GM18511 (cell line): Measurements from ENCODE around the gene OR6C75.
"Not testable (repeated sequence)": the region's sequence is repeated elsewhere in the genome, so short reads cannot be mapped to it uniquely, and the experiment has no call there.

Experiments
- ATAC-seq: cut with Tn5 transposase; IDR thresholded peaks from one replicate; pipeline ENCODE4 v1.9.1; 2021; ENCODE audit warnings: mild to moderate bottlenecking, moderate library complexity; ENCODE audit not compliant: unreplicated experiment

OR6C75 gene

GRCh38 chr12:55362675-55363074, at the start of gene OR6C75:
Gene OR6C75, plus strand, starts transcription at chr12:55362975. Its CDS starts 2,136 bp downstream, at chr12:55365111.
- no peak for ATAC-seq

DNA sequence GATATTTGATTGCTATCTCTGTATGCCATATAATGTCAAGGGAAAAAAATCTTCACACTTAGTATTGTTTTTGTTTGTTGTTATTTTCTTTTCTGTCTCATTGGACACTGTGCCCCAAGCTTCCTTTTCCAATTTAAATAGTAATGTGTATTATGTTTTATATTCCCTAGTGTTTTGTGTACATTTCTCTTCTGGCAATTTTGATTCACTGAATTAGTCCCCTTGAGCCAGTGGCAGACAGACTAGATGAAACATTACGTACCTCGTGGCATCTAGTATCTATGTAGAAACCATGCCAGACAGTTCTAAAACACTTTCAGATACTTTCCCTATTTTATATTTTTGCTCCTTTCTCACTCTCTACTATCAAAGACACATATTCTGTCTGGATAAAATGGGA, 48.7 kb upstream of the OR6C75 start, which contains the start of gene OR6C1:
Gene OR6C1, plus strand, starts transcription at position 301 of the 400 bp plus-strand sequence. CDS start 6,257 bp downstream, outside the sequence.
- ATAC-seq: no peak

DNA sequence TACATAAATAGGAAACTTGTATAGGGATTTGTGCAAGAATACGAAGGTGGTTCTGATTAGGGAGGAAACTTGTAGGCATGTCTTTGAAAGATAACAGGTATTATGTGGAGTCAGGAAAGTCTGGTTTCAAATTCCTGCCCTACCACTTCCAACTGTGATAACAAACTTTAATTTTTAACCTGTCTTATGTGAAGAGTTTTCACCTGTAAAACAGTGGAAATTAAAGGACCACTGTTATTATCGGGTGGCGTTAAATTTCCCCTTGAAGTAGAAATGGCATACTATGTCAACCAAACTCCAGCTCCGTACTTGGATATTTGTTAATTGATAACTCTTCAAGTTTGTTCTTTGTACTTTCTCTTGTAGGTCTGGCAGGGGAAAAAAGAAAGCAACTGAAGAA, 42.6 kb upstream of the OR6C75 start:
- no peak for ATAC-seq

DNA sequence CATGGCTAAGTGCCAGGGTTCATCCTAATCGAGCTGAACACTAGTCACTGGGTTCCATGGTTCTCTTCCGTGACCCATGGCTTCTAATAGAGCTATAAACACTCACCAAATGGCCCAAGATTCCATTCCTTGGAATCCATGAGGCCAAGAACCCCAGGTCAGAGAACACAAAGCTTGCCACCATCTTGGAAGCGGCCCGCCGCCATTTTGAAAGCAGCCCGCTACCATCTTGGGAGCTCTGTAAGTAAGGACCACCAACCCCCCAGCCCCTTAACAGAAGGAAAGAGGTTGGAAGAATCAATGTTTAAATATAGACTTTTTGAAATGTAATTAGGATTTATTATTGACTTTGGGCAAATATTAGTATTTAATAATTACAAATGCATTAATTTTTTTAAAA, 37.0 kb upstream of the OR6C75 start:
- ATAC-seq: not testable (repeated sequence)

GRCh38 chr12:55330446-55330845, 32.3 kb upstream of the OR6C75 start, which contains the start of gene OR6C3:
Gene OR6C3, plus strand, starts transcription at chr12:55330746. Its CDS starts 955 bp downstream, at chr12:55331701.
- ATAC-seq: no peak

DNA sequence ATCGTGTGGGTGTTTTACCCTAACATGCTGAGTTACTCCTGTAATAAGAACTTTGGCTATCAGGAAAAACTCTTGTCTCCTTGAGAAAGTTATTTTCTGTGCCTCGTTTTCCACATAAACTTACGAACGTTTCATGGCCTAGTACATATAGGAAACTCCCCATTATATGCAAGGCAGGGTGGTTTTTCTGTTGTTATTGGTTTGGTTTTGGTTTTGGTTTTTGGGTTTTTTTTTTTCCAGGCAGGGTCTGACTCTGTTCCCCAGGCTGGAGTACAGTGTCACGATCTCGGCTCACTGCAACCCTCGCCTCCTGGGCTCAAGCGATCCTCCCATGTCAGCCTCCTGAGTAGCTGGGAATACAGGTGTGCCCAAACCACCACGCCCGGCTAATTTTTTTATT, 26.8 kb upstream of the OR6C75 start:
- no peak for ATAC-seq

GRCh38 chr12:55355338-55355737, 7.4 kb upstream of the OR6C75 start:
- ATAC-seq: not testable (repeated sequence)

GRCh38 chr12:55365086-55365485, 2.3 kb downstream of the OR6C75 start:
- no peak for ATAC-seq

DNA sequence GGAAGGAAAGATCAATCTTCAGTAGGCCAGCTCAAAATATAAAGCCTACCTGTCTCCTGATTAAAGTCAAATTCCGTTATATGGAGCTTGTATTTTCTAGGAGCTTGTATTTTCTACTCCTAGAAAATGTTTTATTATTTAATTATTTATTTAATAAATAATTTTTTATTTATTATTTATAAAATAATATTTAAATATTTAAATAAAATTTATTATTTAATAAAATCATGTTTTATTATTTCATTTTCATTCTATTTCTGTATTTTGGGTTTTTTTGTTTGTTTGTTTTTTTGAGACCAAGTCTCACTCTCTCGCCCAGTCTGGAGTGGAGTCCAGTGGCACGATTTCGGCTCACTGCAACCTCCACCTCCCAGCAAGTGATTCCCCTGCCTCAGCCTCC, 9.7 kb downstream of the OR6C75 start:
- no peak for ATAC-seq

GRCh38 chr12:55385891-55386290, 23.1 kb downstream of the OR6C75 start:
- no peak for ATAC-seq

GRCh38 chr12:55392032-55392795, 29.4 kb downstream of the OR6C75 start:
- ATAC-seq: no peak

DNA sequence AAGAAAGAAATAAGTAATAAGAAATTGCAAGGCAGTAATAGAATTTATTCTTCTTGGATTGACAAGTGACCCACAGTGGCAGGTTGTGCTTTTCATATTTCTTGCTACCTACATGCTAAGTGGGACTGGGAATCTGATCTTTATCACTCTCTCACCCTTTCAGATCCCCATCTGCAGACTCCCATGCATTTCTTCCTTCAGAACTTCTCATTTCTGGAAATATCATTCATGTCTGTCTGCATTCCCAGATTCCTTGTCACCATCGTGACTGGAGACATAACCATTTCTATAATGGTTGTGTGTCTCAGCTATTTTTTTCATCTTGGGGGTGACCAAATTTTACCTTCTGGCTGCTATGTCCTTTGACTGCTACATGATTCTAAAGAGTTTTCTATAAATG, 33.6 kb downstream of the OR6C75 start:
- ATAC-seq: no peak

GRCh38 chr12:55400229-55400628, 37.5 kb downstream of the OR6C75 start, which contains the start of gene OR6C65:
Gene OR6C65, plus strand, starts transcription at chr12:55400529. Its CDS starts 0 bp downstream, at chr12:55400529.
- ATAC-seq: no peak

DNA sequence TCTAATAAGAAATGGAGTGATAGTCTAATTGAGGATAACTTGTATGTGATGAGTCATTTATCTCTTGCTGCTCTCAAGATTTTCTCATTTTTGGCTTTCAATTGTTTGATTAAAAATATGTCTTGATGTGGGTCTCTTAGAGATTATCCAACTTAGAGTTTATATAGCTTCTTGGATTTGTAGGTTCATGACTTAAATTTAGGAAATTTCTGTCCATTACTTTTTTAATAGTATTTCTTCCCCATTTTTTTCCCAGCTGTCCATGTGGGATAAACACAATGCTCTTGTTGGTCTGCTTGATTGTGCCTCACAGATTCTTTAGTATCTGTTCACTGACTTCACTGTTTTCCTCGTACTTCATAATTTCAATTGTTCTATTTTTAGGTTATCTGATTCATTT, 45.1 kb downstream of the OR6C75 start:
- no peak for ATAC-seq

DNA sequence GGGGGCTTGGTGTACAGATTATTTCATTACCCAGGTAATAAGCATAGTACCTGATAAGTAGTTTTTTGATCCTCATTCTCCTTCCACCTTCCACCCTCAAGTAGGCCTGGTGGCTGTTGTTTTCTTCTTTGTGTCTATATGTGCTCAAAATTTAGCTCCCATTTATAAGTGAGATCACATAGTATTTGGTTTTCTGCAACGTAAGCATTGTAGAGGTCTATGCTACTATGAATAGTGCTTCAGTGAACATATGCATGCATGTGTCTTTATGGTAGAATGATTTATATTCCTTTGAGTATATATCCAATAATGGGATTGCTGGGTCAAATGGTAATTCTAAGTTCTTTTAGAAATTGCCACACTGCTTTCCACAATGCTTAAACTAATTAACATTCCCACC, 46.4 kb downstream of the OR6C75 start:
- ATAC-seq: not testable (repeated sequence)

GRCh38 chr12:55412138-55412537, 49.4 kb downstream of the OR6C75 start:
- not testable (repeated sequence) for ATAC-seq

GRCh38 chr12:55413498-55414388, 51.0 kb downstream of the OR6C75 start:
- not testable (repeated sequence) for ATAC-seq

DNA sequence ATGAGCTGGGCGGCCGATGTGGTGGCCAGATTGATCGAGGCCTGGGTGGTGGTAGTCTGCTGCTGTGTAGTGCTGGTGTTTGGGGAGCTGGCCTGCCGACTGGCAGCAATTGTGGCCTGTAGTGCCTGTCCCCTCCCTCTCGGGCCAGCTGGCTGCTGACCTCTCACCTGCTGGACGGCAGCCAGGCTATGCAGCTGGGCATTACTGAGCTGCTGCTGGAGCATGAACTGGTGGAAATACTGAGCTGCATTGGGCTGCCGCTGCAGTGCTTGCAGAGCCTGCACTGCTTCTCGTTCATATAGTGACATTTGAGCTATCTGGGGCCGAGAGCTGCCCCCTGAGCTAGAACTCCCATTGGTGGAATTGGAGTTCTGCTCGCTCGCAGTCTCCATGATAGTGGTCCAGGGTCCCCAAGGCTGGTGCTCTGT, 51.6 kb downstream of the OR6C75 start:
- not testable (repeated sequence) for ATAC-seq

GRCh38 chr12:55414889-55415288, 52.1 kb downstream of the OR6C75 start:
- ATAC-seq: not testable (repeated sequence)

DNA sequence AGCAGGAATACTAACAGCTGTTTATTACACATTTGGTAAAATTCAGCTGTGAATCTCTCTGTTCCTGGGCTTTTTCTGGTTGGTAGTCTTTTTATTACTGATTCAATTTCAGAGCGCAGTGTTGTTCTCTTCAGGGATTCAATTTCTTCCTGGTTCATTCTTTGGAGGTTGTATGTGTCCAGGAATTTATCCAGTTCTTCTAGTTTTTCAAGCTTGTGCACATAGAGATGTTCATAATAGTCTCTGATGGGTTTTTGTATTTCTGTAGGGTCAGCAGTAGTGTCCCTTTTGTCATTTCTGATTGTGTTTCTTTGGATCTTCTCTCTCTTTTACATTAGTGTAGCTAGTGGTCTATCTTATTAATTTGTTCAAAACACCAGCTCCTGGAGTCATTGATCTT, 54.2 kb downstream of the OR6C75 start:
- no peak for ATAC-seq
